Liver (tissue), 9 donors: ENCODE results near the gene USP11. TPM values are rescaled to one million over a fixed set of nuclear protein-coding genes. Genes with fewer than 3 reads are reported as not detected.
A peak's percentile ranks its signal among the peaks of the same experiment; 100 is the strongest.

Source experiments
- DNase-seq: peaks from one replicate; pipeline ENCODE4 v3.0.0-alpha.2; 2017; ENCODE audit warnings: low spot score
- H3K27ac ChIP-seq, 2 donors: one replicate each; pipeline ENCODE4 v1.7.0; 2013; ENCODE audit warnings: inconsistent platforms in 2 of 2, low read length in 2 of 2, control low read depth in 1 of 2, low read depth in 1 of 2, mild to moderate bottlenecking in 1 of 2
- H3K27me3 ChIP-seq, 4 donors: one replicate each; pipeline versions ENCODE4 v1.6.1 to v1.7.0; 2013; ENCODE audit warnings: low read length in 3 of 4, inconsistent platforms in 1 of 4, mild to moderate bottlenecking in 1 of 4, moderate library complexity in 1 of 4; ENCODE audit not compliant: control insufficient read depth in 4 of 4, insufficient read depth in 4 of 4
- H3K36me3 ChIP-seq, 4 donors: one replicate each; pipeline versions ENCODE4 v1.6.1 to v1.7.0; 2013; ENCODE audit warnings: low read length in 3 of 4, mild to moderate bottlenecking in 3 of 4, low read depth in 1 of 4, moderate library complexity in 1 of 4; ENCODE audit not compliant: control insufficient read depth in 4 of 4, insufficient read depth in 3 of 4
- H3K4me1 ChIP-seq, 4 donors: one replicate each; pipeline versions ENCODE4 v1.6.1 to v1.7.0; 2013; ENCODE audit warnings: low read length in 3 of 4, mild to moderate bottlenecking in 3 of 4, moderate library complexity in 1 of 4; ENCODE audit not compliant: control insufficient read depth in 4 of 4, insufficient read depth in 4 of 4
- H3K4me3 ChIP-seq, 3 donors: one replicate each; pipeline versions ENCODE4 v1.6.1 to v1.7.0; 2013; ENCODE audit warnings: low read length in 3 of 3, control low read depth in 1 of 3, low read depth in 1 of 3, mild to moderate bottlenecking in 1 of 3
- H3K9ac ChIP-seq, 2 donors: one replicate each; pipeline ENCODE4 v1.7.0; 2013; ENCODE audit warnings: low read length in 2 of 2, mild to moderate bottlenecking in 2 of 2, moderate library complexity in 2 of 2, control low read depth in 1 of 2, low read depth in 1 of 2
- H3K9me3 ChIP-seq, 4 donors: one replicate each; pipeline versions ENCODE4 v1.6.1 to v1.7.0; 2013; ENCODE audit warnings: low read length in 3 of 4; ENCODE audit not compliant: control insufficient read depth in 4 of 4
- FOXA1 ChIP-seq: IDR thresholded peaks from 2 replicates; pipeline ENCODE4 v1.6.1; 2016; ENCODE audit warnings: antibody characterized with exemption
- FOXA2 ChIP-seq: IDR thresholded peaks from 2 replicates; pipeline ENCODE4 v1.6.1; 2016; ENCODE audit warnings: antibody characterized with exemption
- GABPA ChIP-seq, 2 donors: IDR thresholded peaks in 1 of 2; conservative IDR thresholded peaks in 1 of 2; 2 replicates each; pipeline ENCODE4 v1.6.1; 2016; ENCODE audit warnings: antibody characterized with exemption in 2 of 2, mild to moderate bottlenecking in 1 of 2, moderate library complexity in 1 of 2
- HNF4A ChIP-seq, 2 donors: conservative IDR thresholded peaks; 2 replicates each; pipeline ENCODE4 v1.6.1; 2016; ENCODE audit warnings: antibody characterized with exemption in 2 of 2, mild to moderate bottlenecking in 2 of 2
- HNF4G ChIP-seq: IDR thresholded peaks from 2 replicates; pipeline ENCODE4 v1.6.1; 2016; ENCODE audit warnings: antibody characterized with exemption
- JUND ChIP-seq, 2 donors: IDR thresholded peaks; 2 replicates each; pipeline ENCODE4 v1.6.1; 2016; ENCODE audit warnings: antibody characterized with exemption in 2 of 2
- MAX ChIP-seq: IDR thresholded peaks from 2 replicates; pipeline ENCODE4 v1.6.1; 2016; ENCODE audit warnings: antibody characterized with exemption
- NR2F2 ChIP-seq: IDR thresholded peaks from 2 replicates; pipeline ENCODE4 v1.6.1; 2016; ENCODE audit warnings: antibody characterized with exemption
- RAD21 ChIP-seq, 2 donors: IDR thresholded peaks; 2 replicates each; pipeline ENCODE4 v1.6.1; 2016; ENCODE audit warnings: antibody characterized with exemption in 2 of 2, mild to moderate bottlenecking in 2 of 2
- REST ChIP-seq: IDR thresholded peaks from 2 replicates; pipeline ENCODE4 v1.6.1; 2016; ENCODE audit warnings: antibody characterized with exemption, mild to moderate bottlenecking
- SP1 ChIP-seq: IDR thresholded peaks from 2 replicates; pipeline ENCODE4 v1.6.1; 2018; ENCODE audit warnings: antibody characterized with exemption, mild to moderate bottlenecking
- TAF1 ChIP-seq: conservative IDR thresholded peaks from 2 replicates; pipeline ENCODE4 v1.6.1; 2016; ENCODE audit warnings: antibody characterized with exemption, mild to moderate bottlenecking
- WGBS: extraction: QIAGEN DNeasy Blood & Tissue Kit; methylation state at CpG from one replicate; pipeline ENCODE4 v1.1.7; 2013; 5-methylcytosine and 5-hydroxymethylcytosine counted together
- polyA plus RNA-seq, 2 donors: library from polyadenylated mRNA; stranded (reverse) in 1 of 2; unstranded in 1 of 2; fragments of 200-250 nt in 1 of 2; fragments of >200 nt in 1 of 2; fragmentation: Nextera tagmentation in 1 of 2; extraction: Ambion mirVana in 1 of 2; gene quantifications; one replicate each; pipeline versions ENCODE4 v1.2.1 to v1.2.3, GENCODE V29; 2013 to 2015
- total RNA-seq, 2 donors: library from RNA; depleted of rRNA; stranded (reverse); fragments of >200 nt; gene quantifications; one replicate each; pipeline ENCODE4 v1.2.3, GENCODE V29; 2014
- TF ChIP-seq, protein P1 (sequence below): IDR thresholded peaks from 2 replicates; pipeline ENCODE4 v1.6.1; 2016; ENCODE audit warnings: antibody characterized with exemption
- TF ChIP-seq, protein P2 (sequence below): fragments of 150-350 bp; IDR thresholded peaks from 2 replicates; pipeline ENCODE4 v1.5.1; 2017; ENCODE audit warnings: improper control_type of control experiment, low read depth, low read length; ENCODE audit not compliant: missing input control
- TF ChIP-seq, protein P3 (sequence below): IDR thresholded peaks from 2 replicates; pipeline ENCODE4 v1.6.1; 2016; ENCODE audit warnings: antibody characterized with exemption
- donor health status: healthy.
- donor health status: healthy.
- donor health status: healthy.
- donor health status: healthy.
- donor health status: healthy.

Gene USP11
- total and polyA plus RNA-seq, 4 donors = 9.6 to 24.3 (median 11.1) TPM

- DNase-seq = no peak
- 70% methylated on average over 8 of the region's 8 CpGs for WGBS
Observed at GRCh38 chrX:47232197-47232802, 509 bp upstream of the USP11 start.

More at GRCh38 chrX:47232197-47232802, 509 bp upstream of the USP11 start:
- Histone ChIP-seq H3K36me3 (peaks cover 0 to 17% (median 4%) of the 10 kb centered on the region in 4 donors), H3K4me1 (peaks cover 0 to 7% (median 0%) of the 10 kb centered on the region in 4 donors), H3K9me3 (no peaks in the 10 kb centered on the region), H3K4me3 (peak overlapping the region; percentile 69 to 71 (median 70)), H3K27ac (peak overlapping the region; percentile 93 to 98), H3K9ac (peak overlapping the region; percentile 64 to 83), H3K27me3 (no peaks in the 10 kb centered on the region)
- TF ChIP-seq JUND (IDR thresholded peaks at IDR 0.05) (no peak), HNF4A (conservative IDR thresholded peaks at IDR 0.05) (no peak), FOXA1 (no peak), RAD21 (IDR thresholded peaks at IDR 0.05) (no peak), MAX (no peak), TAF1 (no peak), FOXA2 (no peak), SP1 (no peak), NR2F2 (no peak), GABPA (IDR thresholded peaks at IDR 0.05 in 1 of 2, conservative IDR thresholded peaks at IDR 0.05 in 1 of 2) (no peak), HNF4G (no peak), REST (no peak)
- TF ChIP-seq, protein P1, sequence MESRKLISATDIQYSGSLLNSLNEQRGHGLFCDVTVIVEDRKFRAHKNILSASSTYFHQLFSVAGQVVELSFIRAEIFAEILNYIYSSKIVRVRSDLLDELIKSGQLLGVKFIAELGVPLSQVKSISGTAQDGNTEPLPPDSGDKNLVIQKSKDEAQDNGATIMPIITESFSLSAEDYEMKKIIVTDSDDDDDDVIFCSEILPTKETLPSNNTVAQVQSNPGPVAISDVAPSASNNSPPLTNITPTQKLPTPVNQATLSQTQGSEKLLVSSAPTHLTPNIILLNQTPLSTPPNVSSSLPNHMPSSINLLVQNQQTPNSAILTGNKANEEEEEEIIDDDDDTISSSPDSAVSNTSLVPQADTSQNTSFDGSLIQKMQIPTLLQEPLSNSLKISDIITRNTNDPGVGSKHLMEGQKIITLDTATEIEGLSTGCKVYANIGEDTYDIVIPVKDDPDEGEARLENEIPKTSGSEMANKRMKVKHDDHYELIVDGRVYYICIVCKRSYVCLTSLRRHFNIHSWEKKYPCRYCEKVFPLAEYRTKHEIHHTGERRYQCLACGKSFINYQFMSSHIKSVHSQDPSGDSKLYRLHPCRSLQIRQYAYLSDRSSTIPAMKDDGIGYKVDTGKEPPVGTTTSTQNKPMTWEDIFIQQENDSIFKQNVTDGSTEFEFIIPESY = no peak
- TF ChIP-seq, protein P2, sequence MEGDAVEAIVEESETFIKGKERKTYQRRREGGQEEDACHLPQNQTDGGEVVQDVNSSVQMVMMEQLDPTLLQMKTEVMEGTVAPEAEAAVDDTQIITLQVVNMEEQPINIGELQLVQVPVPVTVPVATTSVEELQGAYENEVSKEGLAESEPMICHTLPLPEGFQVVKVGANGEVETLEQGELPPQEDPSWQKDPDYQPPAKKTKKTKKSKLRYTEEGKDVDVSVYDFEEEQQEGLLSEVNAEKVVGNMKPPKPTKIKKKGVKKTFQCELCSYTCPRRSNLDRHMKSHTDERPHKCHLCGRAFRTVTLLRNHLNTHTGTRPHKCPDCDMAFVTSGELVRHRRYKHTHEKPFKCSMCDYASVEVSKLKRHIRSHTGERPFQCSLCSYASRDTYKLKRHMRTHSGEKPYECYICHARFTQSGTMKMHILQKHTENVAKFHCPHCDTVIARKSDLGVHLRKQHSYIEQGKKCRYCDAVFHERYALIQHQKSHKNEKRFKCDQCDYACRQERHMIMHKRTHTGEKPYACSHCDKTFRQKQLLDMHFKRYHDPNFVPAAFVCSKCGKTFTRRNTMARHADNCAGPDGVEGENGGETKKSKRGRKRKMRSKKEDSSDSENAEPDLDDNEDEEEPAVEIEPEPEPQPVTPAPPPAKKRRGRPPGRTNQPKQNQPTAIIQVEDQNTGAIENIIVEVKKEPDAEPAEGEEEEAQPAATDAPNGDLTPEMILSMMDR = no peak
- TF ChIP-seq, protein P3, sequence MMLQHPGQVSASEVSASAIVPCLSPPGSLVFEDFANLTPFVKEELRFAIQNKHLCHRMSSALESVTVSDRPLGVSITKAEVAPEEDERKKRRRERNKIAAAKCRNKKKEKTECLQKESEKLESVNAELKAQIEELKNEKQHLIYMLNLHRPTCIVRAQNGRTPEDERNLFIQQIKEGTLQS = no peak
